ENCODE data around the gene RAD18.

Gene RAD18

GRCh38 chr3:8835385-8835784 is 127.9 kb downstream of the RAD18 start:
- DNase-seq (ENCODE audit: low read depth) = no peak

GRCh38 chr3:8834974-8835373 is 128.3 kb downstream of the RAD18 start:
- DNase-seq (ENCODE audit: low read depth) = no peak

- no peak for DNase-seq (ENCODE audit: low read depth)
Measured at GRCh38 chr3:8827641-8828040, 135.6 kb downstream of the RAD18 start.

All from activated T-cell treated with anti-CD3 and anti-CD28 coated beads for 24 hours (primary cell).